GM20000 (cell line): ENCODE measurements around the gene VPS72.
"Not testable (repeated sequence)": the region's sequence is repeated elsewhere in the genome, so short reads cannot be mapped to it uniquely, and the experiment has no call there.

ENCODE experiments used
- DNase-seq: peaks from one replicate; pipeline ENCODE4 v3.0.0; 2012; ENCODE audit warnings: low spot score
- CTCF ChIP-seq: IDR thresholded peaks from 2 replicates; pipeline ENCODE4 v1.5.1; 2012; ENCODE audit warnings: mild to moderate bottlenecking, control low read depth; ENCODE audit errors: extremely low read depth, missing control alignments

The VPS72 gene

GRCh38 chr1:151213560-151213959 lies 23.6 kb upstream of the VPS72 start:
- no peak for TF ChIP-seq CTCF
- no peak for DNase-seq

- DNase-seq: no peak
- TF ChIP-seq CTCF: no peak
These were observed 22.1 kb upstream of the VPS72 start for GRCh38 chr1:151211972-151212705.

- no peak for TF ChIP-seq CTCF
- no peak for DNase-seq
These were observed 20.8 kb upstream of the VPS72 start for GRCh38 chr1:151210830-151211229.

GRCh38 chr1:151205381-151205965 lies 15.5 kb upstream of the VPS72 start:
- DNase-seq: not testable (repeated sequence)

- TF ChIP-seq CTCF: no peak
- DNase-seq: no peak
These were observed 10.0 kb upstream of the VPS72 start for GRCh38 chr1:151199873-151200581.

- TF ChIP-seq CTCF: no peak
- DNase-seq: peak; percentile 96
These were observed 8.5 kb upstream of the VPS72 start, which contains the start of gene PIP5K1A for GRCh38 chr1:151198254-151199127. TSS of gene PIP5K1A (plus strand) at chr1:151198552. CDS start at chr1:151198997, 445 bp downstream.

GRCh38 chr1:151197863-151198253 lies 7.9 kb upstream of the VPS72 start:
- TF ChIP-seq CTCF: no peak
- DNase-seq: no peak
